Measurements from ENCODE around the gene TLCD5.

The TLCD5 gene

DNA sequence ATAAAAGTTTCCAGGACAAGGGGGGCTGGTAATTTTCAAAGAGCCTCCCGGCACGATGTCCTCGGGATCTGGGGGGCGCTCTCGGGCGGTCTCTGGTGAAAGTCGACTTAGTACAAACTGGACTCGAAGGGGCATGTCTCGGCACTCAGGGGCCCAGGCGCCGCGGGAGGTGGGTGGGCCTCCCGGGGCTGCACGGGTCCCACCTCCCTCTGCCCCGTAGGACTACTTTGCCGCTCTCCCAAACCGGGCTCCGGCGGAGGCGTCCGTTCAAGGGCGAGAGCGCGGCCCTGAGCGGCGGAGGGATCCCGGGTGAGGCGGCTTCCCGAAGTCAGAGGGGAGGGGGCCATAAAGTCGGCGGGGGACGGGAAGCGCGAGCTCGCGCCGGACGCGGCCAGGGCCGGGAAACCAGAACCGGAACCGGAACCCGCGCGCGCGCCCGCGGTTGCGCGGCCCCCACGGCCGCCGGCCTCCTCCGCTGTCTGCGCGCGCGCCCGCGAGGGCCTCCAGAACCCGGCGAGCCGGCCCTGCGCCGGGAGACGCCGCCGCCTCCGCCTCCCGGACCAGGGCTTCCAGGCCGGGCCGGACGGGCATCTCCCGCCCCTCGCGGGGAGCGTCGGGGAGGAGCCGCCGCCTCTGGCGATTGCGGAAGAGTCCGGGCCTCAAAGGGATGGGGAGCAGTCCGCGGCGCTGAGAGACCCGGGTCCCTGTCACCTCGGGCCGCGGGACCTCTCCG, 11.0 kb downstream of the TLCD5 start, which contains the start of gene ARHGEF12 (continued):
- TF ChIP-seq ZNF514 (tag by site-specific recombination; IDR thresholded peaks at IDR 0.05) (no peak), ZFHX2 (tag by site-specific recombination; conservative IDR thresholded peaks at IDR 0.05) (0 out of 2 replicates have a peak, but pooled peaks have one; percentile 30)

DNA sequence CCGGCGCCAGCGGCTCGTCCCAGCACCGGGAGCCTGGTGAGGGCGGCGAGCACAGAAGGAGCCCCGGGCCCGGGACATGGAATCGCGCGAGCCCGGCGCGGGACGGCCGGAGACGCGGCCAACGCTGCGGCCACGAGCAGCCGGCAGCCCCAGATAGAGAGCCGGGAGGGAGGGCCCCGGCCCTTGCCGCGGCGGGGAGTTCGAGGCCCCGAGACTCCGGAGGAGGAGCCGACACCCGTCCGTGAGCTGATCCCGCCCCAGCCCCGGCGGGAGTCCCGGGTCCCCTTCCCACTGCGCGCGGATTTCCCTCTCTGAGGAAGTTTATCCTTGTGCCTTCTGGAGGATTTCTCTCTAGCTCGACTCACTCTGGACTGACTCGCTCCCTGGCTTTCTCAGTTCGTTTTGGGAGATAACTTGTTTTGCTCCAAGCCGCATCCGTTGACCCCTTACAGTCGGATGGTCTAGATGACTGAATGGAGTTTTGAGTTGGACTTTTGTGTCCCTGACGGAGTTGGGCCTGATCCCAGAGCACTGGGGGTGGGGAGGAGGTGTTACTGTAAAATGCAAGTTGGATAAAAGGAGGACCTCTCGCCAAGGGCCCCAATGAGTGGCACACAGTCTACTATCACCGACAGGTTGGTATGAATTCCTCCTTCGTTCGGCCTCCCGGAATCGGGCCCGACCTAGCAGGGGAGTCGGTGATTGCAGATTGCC, 11.7 kb downstream of the TLCD5 start:
- Histone ChIP-seq H3K4me1 (ENCODE audit: control insufficient read depth, insufficient read depth, low read length) (no peaks in the 10 kb centered on the region), H3K4me3 (ENCODE audit: low read depth, low read length) (peak overlapping the region; percentile 84), H3K27ac (ENCODE audit: extremely low read depth, low read depth, low read length) (peak overlapping the region; percentile 94), H3K9me3 (ENCODE audit: control insufficient read depth, insufficient read depth, low read depth, low read length) (no peaks in the 10 kb centered on the region), H3K36me3 (ENCODE audit: control insufficient read depth in 2 of 2, insufficient read depth in 1 of 2, low read length in 2 of 2) (no peaks in the 10 kb centered on the region)
- CTCF ChIA-PET = interaction anchor here (1.5 to 2.4 kb wide), 3 partner anchors 11 to 95 kb away, joined by 7 to 13 read pairs (median 9); partner anchors contain the start of gene TLCD5
- POLR2A ChIA-PET = interaction anchor here (0.6 to 2.1 kb wide), 14 partner anchors 9 to 348 kb away, joined by 3 to 5 read pairs (median 4); no protein-coding TSS in a partner anchor
- TF ChIP-seq, protein P1, sequence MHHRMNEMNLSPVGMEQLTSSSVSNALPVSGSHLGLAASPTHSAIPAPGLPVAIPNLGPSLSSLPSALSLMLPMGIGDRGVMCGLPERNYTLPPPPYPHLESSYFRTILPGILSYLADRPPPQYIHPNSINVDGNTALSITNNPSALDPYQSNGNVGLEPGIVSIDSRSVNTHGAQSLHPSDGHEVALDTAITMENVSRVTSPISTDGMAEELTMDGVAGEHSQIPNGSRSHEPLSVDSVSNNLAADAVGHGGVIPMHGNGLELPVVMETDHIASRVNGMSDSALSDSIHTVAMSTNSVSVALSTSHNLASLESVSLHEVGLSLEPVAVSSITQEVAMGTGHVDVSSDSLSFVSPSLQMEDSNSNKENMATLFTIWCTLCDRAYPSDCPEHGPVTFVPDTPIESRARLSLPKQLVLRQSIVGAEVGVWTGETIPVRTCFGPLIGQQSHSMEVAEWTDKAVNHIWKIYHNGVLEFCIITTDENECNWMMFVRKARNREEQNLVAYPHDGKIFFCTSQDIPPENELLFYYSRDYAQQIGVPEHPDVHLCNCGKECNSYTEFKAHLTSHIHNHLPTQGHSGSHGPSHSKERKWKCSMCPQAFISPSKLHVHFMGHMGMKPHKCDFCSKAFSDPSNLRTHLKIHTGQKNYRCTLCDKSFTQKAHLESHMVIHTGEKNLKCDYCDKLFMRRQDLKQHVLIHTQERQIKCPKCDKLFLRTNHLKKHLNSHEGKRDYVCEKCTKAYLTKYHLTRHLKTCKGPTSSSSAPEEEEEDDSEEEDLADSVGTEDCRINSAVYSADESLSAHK (tag by site-specific recombination; IDR thresholded peaks at IDR 0.05) = no peak
- TF ChIP-seq SCRT2 (tag by site-specific recombination; IDR thresholded peaks at IDR 0.05) = no peak
- no peak for TF ChIP-seq ZNF354C (tag by site-specific recombination; IDR thresholded peaks at IDR 0.05; ENCODE audit: borderline replicate concordance, low read depth)
- TF ChIP-seq SCRT1 (tag by site-specific recombination; IDR thresholded peaks at IDR 0.05; ENCODE audit: borderline replicate concordance) = no peak
- TF ChIP-seq KLF9 (tag by site-specific recombination; IDR thresholded peaks at IDR 0.05; ENCODE audit: low read depth) = no peak
- no peak for TF ChIP-seq SALL2 (tag by site-specific recombination; IDR thresholded peaks at IDR 0.05; ENCODE audit: borderline replicate concordance)
- TF ChIP-seq ZNF302 (tag by site-specific recombination; IDR thresholded peaks at IDR 0.05; ENCODE audit: low read depth) = no peak
- no peak for TF ChIP-seq ZSCAN30 (tag by site-specific recombination; IDR thresholded peaks at IDR 0.05)
- TF ChIP-seq ZNF335 (tag by site-specific recombination; conservative IDR thresholded peaks at IDR 0.05) = peak; percentile 84
- TF ChIP-seq SP2 (tag by site-specific recombination; IDR thresholded peaks at IDR 0.05) = peak; percentile 41; the same call in 1 of the 2 replicates
- TF ChIP-seq ZSCAN16 (tag by site-specific recombination; IDR thresholded peaks at IDR 0.05) = no peak
- TF ChIP-seq ZNF747 (tag by site-specific recombination; IDR thresholded peaks at IDR 0.05) = no peak
- TF ChIP-seq, protein P2, sequence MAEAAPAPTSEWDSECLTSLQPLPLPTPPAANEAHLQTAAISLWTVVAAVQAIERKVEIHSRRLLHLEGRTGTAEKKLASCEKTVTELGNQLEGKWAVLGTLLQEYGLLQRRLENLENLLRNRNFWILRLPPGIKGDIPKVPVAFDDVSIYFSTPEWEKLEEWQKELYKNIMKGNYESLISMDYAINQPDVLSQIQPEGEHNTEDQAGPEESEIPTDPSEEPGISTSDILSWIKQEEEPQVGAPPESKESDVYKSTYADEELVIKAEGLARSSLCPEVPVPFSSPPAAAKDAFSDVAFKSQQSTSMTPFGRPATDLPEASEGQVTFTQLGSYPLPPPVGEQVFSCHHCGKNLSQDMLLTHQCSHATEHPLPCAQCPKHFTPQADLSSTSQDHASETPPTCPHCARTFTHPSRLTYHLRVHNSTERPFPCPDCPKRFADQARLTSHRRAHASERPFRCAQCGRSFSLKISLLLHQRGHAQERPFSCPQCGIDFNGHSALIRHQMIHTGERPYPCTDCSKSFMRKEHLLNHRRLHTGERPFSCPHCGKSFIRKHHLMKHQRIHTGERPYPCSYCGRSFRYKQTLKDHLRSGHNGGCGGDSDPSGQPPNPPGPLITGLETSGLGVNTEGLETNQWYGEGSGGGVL (tag by site-specific recombination; IDR thresholded peaks at IDR 0.05) = peak; percentile 8; the same call in 1 of the 2 replicates
- no peak for TF ChIP-seq ZIC2 (tag by site-specific recombination; IDR thresholded peaks at IDR 0.05)
- no peak for TF ChIP-seq ZNF670 (tag by site-specific recombination; IDR thresholded peaks at IDR 0.05; ENCODE audit: low read depth)
- TF ChIP-seq ZBTB17 (tag by site-specific recombination; IDR thresholded peaks at IDR 0.05) = peak; percentile 95
- TF ChIP-seq, protein P3, sequence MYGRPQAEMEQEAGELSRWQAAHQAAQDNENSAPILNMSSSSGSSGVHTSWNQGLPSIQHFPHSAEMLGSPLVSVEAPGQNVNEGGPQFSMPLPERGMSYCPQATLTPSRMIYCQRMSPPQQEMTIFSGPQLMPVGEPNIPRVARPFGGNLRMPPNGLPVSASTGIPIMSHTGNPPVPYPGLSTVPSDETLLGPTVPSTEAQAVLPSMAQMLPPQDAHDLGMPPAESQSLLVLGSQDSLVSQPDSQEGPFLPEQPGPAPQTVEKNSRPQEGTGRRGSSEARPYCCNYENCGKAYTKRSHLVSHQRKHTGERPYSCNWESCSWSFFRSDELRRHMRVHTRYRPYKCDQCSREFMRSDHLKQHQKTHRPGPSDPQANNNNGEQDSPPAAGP (tag by site-specific recombination; IDR thresholded peaks at IDR 0.05) = peak; percentile 10; the same call in 1 of the 2 replicates
- TF ChIP-seq GLI2 (tag by site-specific recombination; IDR thresholded peaks at IDR 0.05; ENCODE audit: borderline replicate concordance, low read depth) = no peak
- TF ChIP-seq, protein P4, sequence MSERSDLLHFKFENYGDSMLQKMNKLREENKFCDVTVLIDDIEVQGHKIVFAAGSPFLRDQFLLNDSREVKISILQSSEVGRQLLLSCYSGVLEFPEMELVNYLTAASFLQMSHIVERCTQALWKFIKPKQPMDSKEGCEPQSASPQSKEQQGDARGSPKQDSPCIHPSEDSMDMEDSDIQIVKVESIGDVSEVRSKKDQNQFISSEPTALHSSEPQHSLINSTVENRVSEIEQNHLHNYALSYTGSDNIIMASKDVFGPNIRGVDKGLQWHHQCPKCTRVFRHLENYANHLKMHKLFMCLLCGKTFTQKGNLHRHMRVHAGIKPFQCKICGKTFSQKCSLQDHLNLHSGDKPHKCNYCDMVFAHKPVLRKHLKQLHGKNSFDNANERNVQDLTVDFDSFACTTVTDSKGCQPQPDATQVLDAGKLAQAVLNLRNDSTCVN (tag by site-specific recombination; optimal IDR thresholded peaks at IDR 0.05) = peak; percentile 86
- TF ChIP-seq, protein P5, sequence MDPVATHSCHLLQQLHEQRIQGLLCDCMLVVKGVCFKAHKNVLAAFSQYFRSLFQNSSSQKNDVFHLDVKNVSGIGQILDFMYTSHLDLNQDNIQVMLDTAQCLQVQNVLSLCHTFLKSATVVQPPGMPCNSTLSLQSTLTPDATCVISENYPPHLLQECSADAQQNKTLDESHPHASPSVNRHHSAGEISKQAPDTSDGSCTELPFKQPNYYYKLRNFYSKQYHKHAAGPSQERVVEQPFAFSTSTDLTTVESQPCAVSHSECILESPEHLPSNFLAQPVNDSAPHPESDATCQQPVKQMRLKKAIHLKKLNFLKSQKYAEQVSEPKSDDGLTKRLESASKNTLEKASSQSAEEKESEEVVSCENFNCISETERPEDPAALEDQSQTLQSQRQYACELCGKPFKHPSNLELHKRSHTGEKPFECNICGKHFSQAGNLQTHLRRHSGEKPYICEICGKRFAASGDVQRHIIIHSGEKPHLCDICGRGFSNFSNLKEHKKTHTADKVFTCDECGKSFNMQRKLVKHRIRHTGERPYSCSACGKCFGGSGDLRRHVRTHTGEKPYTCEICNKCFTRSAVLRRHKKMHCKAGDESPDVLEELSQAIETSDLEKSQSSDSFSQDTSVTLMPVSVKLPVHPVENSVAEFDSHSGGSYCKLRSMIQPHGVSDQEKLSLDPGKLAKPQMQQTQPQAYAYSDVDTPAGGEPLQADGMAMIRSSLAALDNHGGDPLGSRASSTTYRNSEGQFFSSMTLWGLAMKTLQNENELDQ (tag by site-specific recombination; IDR thresholded peaks at IDR 0.05; ENCODE audit: low read depth) = no peak
- TF ChIP-seq, protein P6, sequence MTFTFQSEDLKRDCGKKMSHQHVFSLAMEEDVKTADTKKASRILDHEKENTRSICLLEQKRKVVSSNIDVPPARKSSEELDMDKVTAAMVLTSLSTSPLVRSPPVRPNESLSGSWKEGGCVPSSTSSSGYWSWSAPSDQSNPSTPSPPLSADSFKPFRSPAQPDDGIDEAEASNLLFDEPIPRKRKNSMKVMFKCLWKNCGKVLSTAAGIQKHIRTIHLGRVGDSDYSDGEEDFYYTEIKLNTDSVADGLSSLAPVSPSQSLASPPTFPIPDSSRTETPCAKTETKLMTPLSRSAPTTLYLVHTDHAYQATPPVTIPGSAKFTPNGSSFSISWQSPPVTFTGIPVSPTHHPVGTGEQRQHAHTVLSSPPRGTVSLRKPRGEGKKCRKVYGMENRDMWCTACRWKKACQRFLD (tag by site-specific recombination; IDR thresholded peaks at IDR 0.05) = no peak

Measured in HEK293 (cell line).